Ovary (tissue), 9 donors: ENCODE measurements around the gene OR10C1. TPM values are rescaled to one million over a fixed set of nuclear protein-coding genes. Genes with fewer than 3 reads are reported as not detected.

Experiments
- DNase-seq, 5 donors: peaks; one replicate each; pipeline ENCODE4 v3.0.0-alpha.2; 2019 to 2020
- H3K27ac ChIP-seq, 2 donors: fragments of 200-600 bp; one replicate each; pipeline versions ENCODE4 v1.5.1 to v1.8.0; 2019 to 2022
- H3K27me3 ChIP-seq: fragments of 200-600 bp; one replicate; pipeline ENCODE4 v1.8.0; 2022
- H3K36me3 ChIP-seq: fragments of 200-600 bp; sonication (generic); one replicate; pipeline ENCODE4 v1.5.1; 2019
- H3K4me1 ChIP-seq: one replicate; pipeline ENCODE4 v1.8.1; 2013; ENCODE audit warnings: mild to moderate bottlenecking, moderate library complexity; ENCODE audit not compliant: insufficient read depth
- H3K4me3 ChIP-seq: fragments of 200-600 bp; sonication (generic); one replicate; pipeline ENCODE4 v1.5.1; 2017
- H3K9me3 ChIP-seq, 2 donors: fragments of 200-600 bp in 1 of 2; sonication (generic) in 1 of 2; one replicate each; pipeline versions ENCODE4 v1.5.1 to v1.8.1; 2013 to 2019; ENCODE audit warnings: mild to moderate bottlenecking in 1 of 2, moderate library complexity in 1 of 2
- CTCF ChIP-seq, 3 donors: fragments of 450-650 bp in 2 of 3; fragments of 200-600 bp in 1 of 3; IDR thresholded peaks; one replicate each; pipeline versions ENCODE4 v1.5.1 to v1.8.0; 2016 to 2022; ENCODE audit warnings: antibody characterized with exemption in 3 of 3, mild to moderate bottlenecking in 1 of 3
- EP300 ChIP-seq: sonication (generic); formaldehyde crosslinking; IDR thresholded peaks from one replicate; pipeline ENCODE4 v1.6.1; 2017; ENCODE audit warnings: antibody characterized with exemption
- POLR2A ChIP-seq: fragments of 450-650 bp; IDR thresholded peaks from one replicate; pipeline ENCODE4 v1.6.1; 2017; ENCODE audit warnings: antibody characterized with exemption, mild to moderate bottlenecking, moderate library complexity
- WGBS, 3 donors: extraction: QIAGEN DNeasy Blood & Tissue Kit in 1 of 3; methylation state at CpG; one replicate each; pipeline versions ENCODE4 v1.1.5 to v1.1.7; 2013 to 2017; 5-methylcytosine and 5-hydroxymethylcytosine counted together
- intact Hi-C, 4 donors: fragments of 100-400 bp; cut with DNase I; formaldehyde crosslinking; loops; one replicate each; pipeline versions ENCODE4 v1.11.0 to v1.15.1; 2022 to 2023
- polyA plus RNA-seq, 2 donors: library from polyadenylated mRNA; stranded (reverse); fragments of 200-250 nt in 1 of 2; fragments of 350-450 nt in 1 of 2; fragmentation: Illumina TruSeq in 1 of 2; extraction: RNeasy Lipid Tissue Mini Kit (QIAGEN cat#74804) in 1 of 2; gene quantifications; one replicate each; pipeline ENCODE4 v1.2.3, GENCODE V29; 2013 to 2014
- total RNA-seq, 7 donors: library from RNA; depleted of rRNA in 2 of 7; stranded (reverse); fragments of >200 nt in 2 of 7; fragmentation: NEBNext Ultra II Directional in 3 of 7; extraction: Animal tissue kit (Norgen Biotek cat#: 25700) in 3 of 7; gene quantifications; one replicate each; pipeline versions ENCODE4 v1.1.0 to v1.2.4, GENCODE V29; 2016 to 2023
- donor health status: DM: no; HTN: no; CAD: no; lungs with moderate emphysema.
- donor health status: DM: no; HTN: no; CAD: no.
- donor health status: Bipolar disorder and iron deficiency.
- donor health status: DM: yes; HTN: yes; CAD: no.
- donor health status: DM: no; HTN: no; CAD: no.
- donor health status: DM: yes; HTN: yes; CAD: no.

OR10C1 gene
- total and polyA plus RNA-seq, 9 donors = not detected

DNA sequence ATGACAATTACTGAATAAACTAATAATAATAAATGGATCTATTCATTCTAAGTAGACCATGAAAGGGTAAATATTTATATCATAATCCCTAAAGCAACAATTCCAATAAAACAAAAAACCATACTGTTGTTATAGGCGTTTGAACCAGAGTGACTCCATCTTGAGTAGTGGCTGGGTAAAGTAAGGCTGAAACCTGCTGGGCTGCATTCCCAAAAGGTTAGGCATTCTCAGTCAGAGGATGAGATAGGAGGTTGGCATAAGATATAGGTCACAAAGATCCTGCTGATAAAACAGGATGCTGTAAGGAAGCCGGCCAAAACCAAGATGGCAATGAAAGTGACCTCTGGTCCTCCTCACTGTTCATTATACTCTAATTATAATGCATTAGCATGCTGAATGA is 26.2 kb downstream of the OR10C1 start:
- no peak for DNase-seq
- no peaks in the 10 kb centered on the region for H3K27me3 ChIP-seq
- intact Hi-C loops = no loop called here

GRCh38 chr6:29465801-29466200 is 26.7 kb downstream of the OR10C1 start:
- no peak overlapping the region for H3K27ac ChIP-seq
- no peaks in the 10 kb centered on the region for H3K27me3 ChIP-seq
- intact Hi-C loops = no loop called here
- 77 to 87% (median 82%) methylated on average over 2 of the region's 2 CpGs for WGBS, 3 donors
- no peaks in the 10 kb centered on the region for H3K4me1 ChIP-seq
- no peaks in the 10 kb centered on the region for H3K9me3 ChIP-seq
- DNase-seq = no peak
- no peaks in the 10 kb centered on the region for H3K36me3 ChIP-seq
- no peak overlapping the region for H3K4me3 ChIP-seq
- TF ChIP-seq EP300 (no peak), POLR2A (no peak), CTCF (IDR thresholded peaks at IDR 0.05) (no peak)

More for the DNA sequence above, 26.2 kb downstream of the OR10C1 start:
- 71 to 83% (median 73%) methylated on average over 2 of the region's 2 CpGs for WGBS, 3 donors
- H3K27ac ChIP-seq = no peak overlapping the region
- TF ChIP-seq CTCF (IDR thresholded peaks at IDR 0.05) (no peak), EP300 (no peak), POLR2A (no peak)
- no peaks in the 10 kb centered on the region for H3K9me3 ChIP-seq
- no peak overlapping the region for H3K4me3 ChIP-seq
- H3K4me1 ChIP-seq = no peaks in the 10 kb centered on the region
- no peaks in the 10 kb centered on the region for H3K36me3 ChIP-seq

DNA sequence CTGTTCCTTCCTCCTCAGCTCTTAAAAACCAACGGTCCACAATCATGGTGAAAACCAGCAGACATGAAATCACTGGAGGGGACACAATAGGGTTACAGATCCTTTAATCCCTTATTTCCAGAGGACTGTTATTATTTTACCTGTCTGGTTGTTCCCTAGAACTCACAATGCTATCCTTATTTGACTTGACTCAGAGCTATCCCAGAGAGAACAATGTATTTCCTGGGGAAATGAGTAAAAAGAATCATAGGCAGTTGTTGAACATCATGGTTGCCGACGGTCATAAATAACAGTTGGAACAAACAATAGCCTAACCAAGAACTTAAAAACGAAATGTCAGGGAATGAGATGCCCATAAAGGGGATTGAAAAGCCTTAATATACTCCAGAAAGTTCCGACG is 27.1 kb downstream of the OR10C1 start:
- Histone ChIP-seq H3K4me3 (no peak overlapping the region), H3K36me3 (no peaks in the 10 kb centered on the region), H3K9me3 (no peaks in the 10 kb centered on the region), H3K27me3 (no peaks in the 10 kb centered on the region), H3K4me1 (no peaks in the 10 kb centered on the region), H3K27ac (no peak overlapping the region)
- 60 to 76% (median 72%) methylated on average over 6 of the region's 6 CpGs for WGBS, 3 donors
- DNase-seq = no peak
- intact Hi-C loops = no loop called here
- TF ChIP-seq EP300 = no peak
- TF ChIP-seq POLR2A = no peak
- no peak for TF ChIP-seq CTCF (IDR thresholded peaks at IDR 0.05)

DNA sequence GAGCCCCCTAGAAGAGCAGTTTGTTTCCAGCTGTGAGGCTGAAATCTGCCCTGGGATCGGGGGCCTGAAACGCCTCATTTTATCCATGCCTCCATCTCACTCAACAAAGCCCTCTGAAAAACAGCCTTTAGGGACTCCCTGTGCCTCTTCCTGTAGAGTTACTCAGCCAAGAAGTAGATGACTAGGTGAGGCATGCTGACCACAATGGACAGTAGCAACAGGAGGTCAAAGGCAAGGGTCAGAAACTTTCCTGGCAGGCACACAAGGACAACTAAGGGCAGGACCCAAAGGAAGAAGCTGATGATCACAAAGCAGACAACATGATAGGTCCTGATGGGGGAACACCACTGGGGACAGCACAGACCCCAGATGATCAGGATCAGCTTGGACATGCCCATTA is 35.9 kb downstream of the OR10C1 start:
- WGBS, 3 donors = 64 to 80% (median 80%) methylated on average over 2 of the region's 2 CpGs
- Histone ChIP-seq H3K9me3 (no peaks in the 10 kb centered on the region), H3K4me3 (no peak overlapping the region), H3K4me1 (no peaks in the 10 kb centered on the region), H3K36me3 (no peaks in the 10 kb centered on the region), H3K27me3 (no peaks in the 10 kb centered on the region), H3K27ac (no peak overlapping the region)
- no peak for DNase-seq
- intact Hi-C loops = no loop called here
- TF ChIP-seq CTCF (IDR thresholded peaks at IDR 0.05) (no peak), POLR2A (no peak), EP300 (no peak)
